Stimulated activated CD8-positive, alpha-beta memory T cell treated with anti-CD3 and anti-CD28 coated beads, Interleukin-12 subunit alpha, Interleukin-12 subunit beta, amount 100 ng/mL, for 4 hours (primary cell): ENCODE data around the gene PARD6B.
"Not testable (repeated sequence)": the region's sequence is repeated elsewhere in the genome, so short reads cannot be mapped to it uniquely, and the experiment has no call there.

Experiments
- DNase-seq: peaks from one replicate; pipeline ENCODE4 v3.0.0-alpha.2; 2020; ENCODE audit warnings: low read depth

PARD6B gene

DNA sequence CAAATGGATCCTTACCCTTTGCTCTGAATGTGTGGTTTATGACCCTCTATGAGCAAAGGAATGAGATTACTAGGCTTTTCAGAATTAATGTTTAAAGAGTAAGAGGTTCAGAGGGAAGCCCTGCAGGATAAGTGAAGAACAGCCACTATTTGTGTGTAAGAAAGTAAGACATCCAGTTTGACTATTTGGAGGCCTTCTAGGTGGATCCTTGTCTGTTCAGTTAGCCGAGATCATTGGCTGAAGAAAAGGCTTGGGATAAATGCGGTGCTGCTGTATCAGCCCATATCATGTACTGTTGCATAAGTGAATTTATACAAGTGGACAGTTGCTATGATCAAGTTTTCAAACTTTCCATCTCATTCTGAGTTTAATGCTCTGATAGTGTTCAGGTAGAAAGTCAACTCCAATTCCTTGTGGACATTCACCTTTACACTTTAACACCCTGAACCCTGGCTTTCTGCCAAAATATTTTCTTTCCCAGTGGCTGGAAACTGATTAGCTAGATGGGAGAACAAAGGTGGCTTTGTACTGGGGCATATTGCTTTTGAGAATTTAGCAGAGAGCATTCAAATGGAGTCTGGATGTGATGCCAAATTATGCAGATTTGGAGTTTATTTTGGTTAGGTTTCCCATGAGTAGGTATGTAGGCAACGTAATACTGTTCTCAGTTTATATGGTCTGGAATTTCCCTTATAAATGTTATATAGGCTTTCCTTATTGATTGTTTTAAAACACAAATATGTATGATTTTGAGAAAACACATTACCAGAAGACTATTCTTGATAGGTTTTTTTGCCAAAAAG, 15.0 kb downstream of the PARD6B start:
- DNase-seq: no peak

GRCh38 chr20:50747275-50747674, 15.9 kb downstream of the PARD6B start:
- no peak for DNase-seq

GRCh38 chr20:50750145-50750671, 18.8 kb downstream of the PARD6B start:
- DNase-seq: no peak

DNA sequence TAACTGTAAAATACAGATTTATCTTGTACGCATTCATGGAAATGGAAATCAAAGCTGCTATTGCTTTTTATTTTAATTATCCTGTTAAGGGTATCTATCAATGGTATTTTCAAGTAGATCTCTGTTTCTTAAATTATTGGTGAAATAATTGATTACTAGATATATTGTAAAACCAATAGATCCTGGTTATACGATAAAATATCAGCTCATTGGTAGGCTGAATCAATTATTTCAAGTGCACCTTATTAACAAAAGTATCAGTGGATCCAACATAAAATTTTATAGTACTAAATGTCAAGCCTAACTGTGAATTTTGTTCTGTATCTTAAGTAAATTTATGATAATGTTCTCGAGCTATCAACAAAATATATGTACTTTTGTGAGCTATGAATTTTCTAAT, 21.8 kb downstream of the PARD6B start:
- no peak for DNase-seq

- no peak for DNase-seq
These were observed 23.0 kb downstream of the PARD6B start for GRCh38 chr20:50754420-50754819.

DNA sequence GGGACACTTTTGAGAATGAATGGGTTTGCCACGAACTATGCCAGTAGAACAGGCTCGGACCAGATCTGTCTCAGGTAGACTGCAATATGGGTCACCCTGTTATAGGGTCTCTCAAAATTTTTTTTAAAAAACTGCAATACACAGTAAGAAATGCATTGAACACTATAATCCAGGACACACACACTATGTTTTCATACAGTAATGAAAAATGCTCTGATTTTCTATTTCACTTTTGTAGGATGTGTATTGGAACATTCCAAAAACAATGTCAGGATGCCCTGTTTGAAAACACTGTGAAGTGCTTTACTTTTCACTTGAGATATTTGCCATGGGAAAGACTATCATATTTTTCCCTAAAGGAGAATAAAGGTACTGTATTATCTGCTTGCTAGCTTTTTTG, 25.1 kb downstream of the PARD6B start:
- DNase-seq: no peak

- no peak for DNase-seq
These were observed 27.1 kb downstream of the PARD6B start for GRCh38 chr20:50758469-50758868.

DNA sequence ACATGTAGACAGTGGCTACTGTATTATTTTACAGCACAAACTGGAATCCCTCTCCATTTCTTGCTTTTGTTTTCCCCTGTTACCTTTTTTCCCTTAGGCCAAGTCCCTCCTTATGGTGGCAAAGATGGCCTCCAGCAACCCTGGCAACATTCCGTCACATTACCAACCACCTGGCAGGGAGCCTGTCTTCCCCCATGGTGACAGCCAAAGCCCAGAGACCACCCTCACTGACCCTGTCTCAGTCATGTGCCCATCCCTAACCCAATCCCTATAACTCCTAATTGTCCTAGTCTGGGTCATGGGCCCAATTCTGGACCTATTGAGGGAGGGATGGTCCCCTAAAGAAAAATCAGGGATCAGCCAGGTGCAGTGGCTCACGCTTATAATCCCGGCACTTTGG, 27.6 kb downstream of the PARD6B start:
- no peak for DNase-seq

GRCh38 chr20:50759678-50760077, 28.3 kb downstream of the PARD6B start:
- DNase-seq: no peak

GRCh38 chr20:50762045-50762422, 30.7 kb downstream of the PARD6B start:
- DNase-seq: no peak

DNA sequence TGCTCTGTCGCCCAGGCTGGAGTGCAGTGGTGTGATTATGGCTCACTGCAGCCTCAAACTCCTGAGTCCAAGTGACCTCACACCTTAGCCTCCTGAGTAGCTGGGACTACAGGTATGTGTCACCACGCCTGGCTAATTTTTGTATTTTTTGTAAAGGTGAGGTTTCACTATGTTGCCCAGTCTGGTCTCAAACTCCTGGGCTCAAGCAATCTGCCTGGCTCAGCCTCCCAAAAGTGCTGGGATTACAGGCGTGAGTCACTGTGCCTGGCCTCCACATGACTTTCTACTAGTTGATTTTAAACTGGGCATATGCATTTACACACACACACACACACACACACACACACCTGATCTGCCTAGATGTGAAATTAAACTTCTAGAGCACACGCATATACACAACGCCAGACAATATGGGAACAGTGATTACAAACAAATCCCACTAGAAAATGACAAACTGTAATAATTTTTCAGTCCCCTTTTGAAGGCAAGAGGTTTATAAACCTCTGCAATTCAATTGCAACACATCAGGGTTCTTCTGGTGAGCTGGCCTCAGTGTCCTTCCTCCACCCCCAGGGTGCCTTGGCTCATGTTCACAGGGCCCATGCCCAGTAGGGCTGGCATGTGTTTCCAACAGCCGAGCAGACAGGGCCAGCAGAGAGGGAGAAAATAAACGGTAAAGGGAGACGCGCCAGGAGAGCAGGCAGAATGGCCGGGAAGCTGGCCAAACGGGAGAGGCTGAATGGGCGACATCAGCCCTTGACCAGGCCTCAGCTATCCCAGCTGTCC, 31.2 kb downstream of the PARD6B start:
- DNase-seq: no peak

- not testable (repeated sequence) for DNase-seq
These were observed 32.4 kb downstream of the PARD6B start for GRCh38 chr20:50763550-50764458.

- not testable (repeated sequence) for DNase-seq
These were observed 33.9 kb downstream of the PARD6B start for GRCh38 chr20:50765251-50765650.

- no peak for DNase-seq
These were observed 34.3 kb downstream of the PARD6B start for GRCh38 chr20:50765674-50766073.

DNA sequence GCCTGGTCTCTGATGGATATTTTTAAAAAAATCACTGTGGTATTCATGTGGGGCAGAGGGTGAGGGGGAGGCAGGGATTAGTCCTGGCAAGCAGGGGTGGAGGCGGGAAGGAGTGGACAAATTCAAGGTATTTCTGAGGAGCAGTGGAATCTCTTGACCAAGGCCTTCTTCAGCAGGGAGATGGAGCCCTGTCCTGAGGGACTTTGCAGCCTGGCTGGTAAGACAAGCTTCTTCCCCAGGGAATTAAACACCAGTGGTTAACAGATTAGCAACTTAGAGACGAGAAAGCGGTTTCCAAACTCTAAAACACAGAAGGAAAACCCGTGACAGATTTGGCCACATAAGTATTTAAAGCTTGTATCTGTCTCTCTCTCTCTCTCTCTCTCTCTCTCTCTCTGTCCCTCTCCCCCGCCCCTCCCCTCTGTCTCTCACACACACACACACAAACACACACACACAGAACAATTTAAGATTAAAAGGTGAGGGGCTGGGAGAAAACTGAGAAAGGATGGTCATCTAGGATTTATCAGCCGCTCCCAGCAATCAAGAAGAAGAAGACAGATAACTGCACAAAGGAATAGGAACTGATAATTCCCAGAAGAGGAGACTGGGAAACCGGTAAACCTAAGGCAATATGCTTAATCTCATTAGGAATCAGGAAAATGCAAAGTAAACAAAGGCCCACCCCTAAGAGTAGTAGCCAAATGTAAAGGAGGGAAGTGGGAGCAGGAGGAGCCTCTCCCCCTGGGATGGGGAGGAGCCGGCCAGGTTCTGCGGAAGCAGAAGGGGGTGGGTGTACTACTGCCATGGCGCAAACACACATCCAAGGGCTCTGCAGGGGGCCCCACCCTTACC, 35.8 kb downstream of the PARD6B start:
- not testable (repeated sequence) for DNase-seq

- not testable (repeated sequence) for DNase-seq
These were observed 37.6 kb downstream of the PARD6B start for GRCh38 chr20:50768991-50769390.

DNA sequence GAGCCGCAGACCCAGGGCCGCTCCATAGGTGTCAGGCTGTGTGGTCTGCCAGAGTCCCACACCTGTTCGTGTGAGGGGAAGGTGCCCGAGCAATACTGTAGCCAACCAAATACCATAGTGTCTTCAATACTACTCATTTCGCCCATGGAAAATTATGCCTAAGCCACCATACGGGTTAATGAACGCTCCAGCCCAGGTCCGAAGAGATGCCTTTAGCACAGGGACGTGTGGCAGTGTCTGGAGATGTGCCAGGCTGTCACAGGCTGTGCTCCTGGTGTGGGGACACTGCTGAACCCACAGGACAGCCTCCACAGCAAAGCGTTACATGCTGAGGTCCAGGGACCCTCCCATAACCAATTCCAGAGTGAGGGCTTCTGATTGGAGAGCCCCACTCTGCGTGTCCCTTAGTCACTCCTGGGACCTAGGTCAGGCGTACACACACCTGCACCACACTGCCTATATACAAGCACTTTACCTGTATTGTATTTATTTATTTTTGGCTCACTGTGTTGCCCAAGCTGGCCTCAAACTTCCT, 38.2 kb downstream of the PARD6B start:
- DNase-seq: not testable (repeated sequence)

DNA sequence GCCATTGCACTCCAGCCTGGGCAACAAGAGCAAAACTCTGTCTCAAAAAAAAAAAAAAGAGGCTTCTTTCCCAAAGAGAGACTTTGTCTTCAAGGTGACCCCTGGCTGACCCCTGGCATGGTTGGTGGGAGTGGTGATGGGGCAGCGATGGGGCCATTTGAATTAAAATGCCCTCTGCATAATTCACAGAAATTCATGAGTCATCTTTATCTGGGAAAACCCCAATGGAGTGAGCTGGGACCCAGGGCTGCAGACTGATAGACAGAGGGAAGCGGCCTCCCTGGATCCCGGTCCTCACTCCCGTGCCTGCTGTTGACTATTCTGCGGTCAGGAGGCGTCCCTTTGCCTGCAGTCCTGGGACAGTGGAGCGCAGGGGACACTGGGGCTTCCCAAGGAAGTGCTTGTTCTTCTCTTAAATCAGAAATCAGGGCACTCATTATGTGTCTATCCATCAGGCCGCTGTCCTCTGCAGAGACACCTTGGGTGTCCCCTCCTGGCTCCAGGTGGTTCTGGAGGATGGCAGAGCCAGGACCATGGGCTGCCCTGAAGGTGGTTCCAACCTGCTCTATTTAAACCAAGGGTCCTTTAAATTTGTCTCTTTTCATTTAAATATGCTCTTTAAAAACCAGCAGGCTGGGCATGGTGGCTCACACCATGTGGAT, 40.2 kb downstream of the PARD6B start:
- DNase-seq: not testable (repeated sequence)

- DNase-seq: no peak
These were observed 41.2 kb downstream of the PARD6B start for GRCh38 chr20:50772420-50773185.
